Activated B cell treated with CpG ODN at 0.5 μM for 24 hours (primary cell): Measurements from ENCODE around the gene DLGAP4. TPM values are rescaled to one million over a fixed set of nuclear protein-coding genes. Genes with fewer than 3 reads are reported as not detected.

Experiments used
- ATAC-seq: fragments of 200-7000 bp; cut with Tn5 transposase; one replicate; pipeline ENCODE4 v1.10.0; 2021; ENCODE audit warnings: low read depth, mild to moderate bottlenecking, moderate library complexity
- CTCF ChIA-PET: fragments of 350-600 bp; sonication (Branson Sonifier 250); formaldehyde crosslinking; loops from one replicate; lab custom pipeline; 2021; ENCODE audit warnings: antibody characterized with exemption; lab: Charles Lee
- POLR2A ChIA-PET: fragments of 350-600 bp; sonication (Branson Sonifier 250); formaldehyde crosslinking; loops from one replicate; lab custom pipeline; 2021; ENCODE audit warnings: antibody characterized with exemption; lab: Charles Lee
- DNase-seq: peaks from one replicate; pipeline ENCODE4 v3.0.0; 2022
- H3K27ac Mint-ChIP-seq: one replicate; pipeline ENCODE4 v1.8.0; 2020; ENCODE audit warnings: mixed read lengths
- H3K27me3 Mint-ChIP-seq: one replicate; pipeline ENCODE4 v1.8.0; 2021; ENCODE audit warnings: mixed read lengths
- H3K36me3 Mint-ChIP-seq: one replicate; pipeline ENCODE4 v1.8.0; 2021; ENCODE audit warnings: low read depth, mixed read lengths
- H3K4me1 Mint-ChIP-seq: one replicate; pipeline ENCODE4 v1.8.0; 2021; ENCODE audit warnings: mixed read lengths
- H3K4me3 Mint-ChIP-seq: one replicate; pipeline ENCODE4 v1.8.0; 2020; ENCODE audit warnings: mild to moderate bottlenecking, mixed read lengths
- H3K9me3 Mint-ChIP-seq: one replicate; pipeline ENCODE4 v1.8.0; 2020; ENCODE audit warnings: mixed read lengths
- intact Hi-C: fragments of 100-400 bp; cut with micrococcal nuclease; formaldehyde crosslinking; loops from one replicate; pipeline ENCODE4 v1.15.1; 2024
- total RNA-seq: library from RNA; stranded (reverse); gene quantifications from 2 replicates; pipeline ENCODE4 v1.2.3, GENCODE V29; 2022
- TF ChIP-seq, protein P1 (sequence below): fragments of 200-600 bp; IDR thresholded peaks from one replicate; pipeline ENCODE4 v1.8.0; 2022; ENCODE audit warnings: antibody characterized with exemption, mild to moderate bottlenecking

The DLGAP4 gene
- total RNA-seq, 1 donor from 2014 or later = 38.7 TPM

DNA sequence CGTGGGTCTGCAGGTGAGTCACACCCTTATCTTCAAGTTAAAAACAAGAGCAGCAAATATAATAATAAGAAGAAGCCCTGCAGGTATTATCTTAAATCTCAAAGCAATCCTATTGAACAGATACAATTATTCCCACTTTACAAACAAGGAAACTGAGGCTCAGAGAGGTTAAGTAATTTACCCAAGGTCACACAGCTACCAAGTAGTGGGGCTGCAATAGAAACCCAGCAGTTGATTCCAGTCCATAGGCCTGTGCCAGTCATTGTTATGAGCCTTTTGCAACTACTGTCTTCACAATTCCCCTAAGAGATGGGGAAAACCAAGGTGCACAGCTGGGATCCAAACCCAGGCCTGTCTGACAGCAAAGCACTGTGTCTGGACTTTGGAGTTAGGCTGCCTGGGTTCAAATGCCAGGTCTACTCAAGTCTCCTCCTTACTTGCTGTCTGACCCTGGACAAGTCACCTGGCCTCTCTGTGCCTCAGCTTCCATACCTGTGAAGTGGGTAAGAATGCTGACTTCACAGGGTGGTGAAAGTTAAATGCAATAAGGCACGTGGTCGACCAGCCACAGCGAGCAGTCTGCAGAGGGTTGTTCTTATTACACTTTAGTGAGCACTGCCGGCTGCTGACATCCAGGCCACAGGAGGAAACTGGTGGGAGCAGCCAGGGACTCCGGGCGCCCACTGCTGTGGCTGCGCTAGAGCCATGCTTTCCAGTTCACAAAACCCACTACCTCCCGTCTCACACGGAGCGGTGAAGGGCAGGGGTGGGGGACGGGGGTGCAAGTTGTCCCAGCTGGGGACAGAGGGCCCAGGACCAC lies 241.3 kb downstream of the DLGAP4 start:
- intact Hi-C loops = no loop called here
- DNase-seq = no peak
- no peaks in the 10 kb centered on the region for H3K9me3 Mint-ChIP-seq
- no peaks in the 10 kb centered on the region for H3K27me3 Mint-ChIP-seq
- no peak for ATAC-seq
- no peaks in the 10 kb centered on the region for H3K4me1 Mint-ChIP-seq
- no peak overlapping the region for H3K27ac Mint-ChIP-seq
- H3K4me3 Mint-ChIP-seq = no peak overlapping the region
- ChIA-PET CTCF (interaction anchor here (1.4 kb wide), 1 partner anchor 58 kb away, joined by 4 read pairs; the partner anchor contains the start of gene RAB5IF), POLR2A (interaction anchor here (0.6 kb wide), 1 partner anchor 57 kb away, joined by 3 read pairs; no protein-coding TSS in a partner anchor)
- no peaks in the 10 kb centered on the region for H3K36me3 Mint-ChIP-seq
- TF ChIP-seq, protein P1, sequence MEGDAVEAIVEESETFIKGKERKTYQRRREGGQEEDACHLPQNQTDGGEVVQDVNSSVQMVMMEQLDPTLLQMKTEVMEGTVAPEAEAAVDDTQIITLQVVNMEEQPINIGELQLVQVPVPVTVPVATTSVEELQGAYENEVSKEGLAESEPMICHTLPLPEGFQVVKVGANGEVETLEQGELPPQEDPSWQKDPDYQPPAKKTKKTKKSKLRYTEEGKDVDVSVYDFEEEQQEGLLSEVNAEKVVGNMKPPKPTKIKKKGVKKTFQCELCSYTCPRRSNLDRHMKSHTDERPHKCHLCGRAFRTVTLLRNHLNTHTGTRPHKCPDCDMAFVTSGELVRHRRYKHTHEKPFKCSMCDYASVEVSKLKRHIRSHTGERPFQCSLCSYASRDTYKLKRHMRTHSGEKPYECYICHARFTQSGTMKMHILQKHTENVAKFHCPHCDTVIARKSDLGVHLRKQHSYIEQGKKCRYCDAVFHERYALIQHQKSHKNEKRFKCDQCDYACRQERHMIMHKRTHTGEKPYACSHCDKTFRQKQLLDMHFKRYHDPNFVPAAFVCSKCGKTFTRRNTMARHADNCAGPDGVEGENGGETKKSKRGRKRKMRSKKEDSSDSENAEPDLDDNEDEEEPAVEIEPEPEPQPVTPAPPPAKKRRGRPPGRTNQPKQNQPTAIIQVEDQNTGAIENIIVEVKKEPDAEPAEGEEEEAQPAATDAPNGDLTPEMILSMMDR = no peak

DNA sequence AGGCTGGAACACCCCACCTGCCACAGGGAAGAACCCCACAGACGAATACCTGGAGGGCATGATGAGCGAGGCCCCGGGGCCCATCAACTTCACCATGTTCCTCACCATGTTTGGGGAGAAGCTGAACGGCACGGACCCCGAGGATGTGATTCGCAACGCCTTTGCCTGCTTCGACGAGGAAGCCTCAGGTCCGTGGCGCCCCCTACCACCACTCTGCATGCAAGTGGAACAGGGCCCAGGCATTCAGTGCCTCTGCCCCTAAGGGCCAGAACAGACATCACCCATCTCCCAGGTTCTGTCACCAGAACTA lies 241.8 kb downstream of the DLGAP4 start:
- DNase-seq (no peak), ATAC-seq (no peak)
- H3K27me3 Mint-ChIP-seq = no peaks in the 10 kb centered on the region
- ChIA-PET POLR2A (no interaction called here), CTCF (interaction anchor here (1.4 kb wide), 1 partner anchor 57 kb away, joined by 4 read pairs; the partner anchor contains the start of gene RAB5IF)
- no peaks in the 10 kb centered on the region for H3K36me3 Mint-ChIP-seq
- no peak overlapping the region for H3K27ac Mint-ChIP-seq
- intact Hi-C loops = no loop called here
- no peaks in the 10 kb centered on the region for H3K9me3 Mint-ChIP-seq
- TF ChIP-seq, protein P1 = no peak
- H3K4me3 Mint-ChIP-seq = no peak overlapping the region
- no peaks in the 10 kb centered on the region for H3K4me1 Mint-ChIP-seq

DNA sequence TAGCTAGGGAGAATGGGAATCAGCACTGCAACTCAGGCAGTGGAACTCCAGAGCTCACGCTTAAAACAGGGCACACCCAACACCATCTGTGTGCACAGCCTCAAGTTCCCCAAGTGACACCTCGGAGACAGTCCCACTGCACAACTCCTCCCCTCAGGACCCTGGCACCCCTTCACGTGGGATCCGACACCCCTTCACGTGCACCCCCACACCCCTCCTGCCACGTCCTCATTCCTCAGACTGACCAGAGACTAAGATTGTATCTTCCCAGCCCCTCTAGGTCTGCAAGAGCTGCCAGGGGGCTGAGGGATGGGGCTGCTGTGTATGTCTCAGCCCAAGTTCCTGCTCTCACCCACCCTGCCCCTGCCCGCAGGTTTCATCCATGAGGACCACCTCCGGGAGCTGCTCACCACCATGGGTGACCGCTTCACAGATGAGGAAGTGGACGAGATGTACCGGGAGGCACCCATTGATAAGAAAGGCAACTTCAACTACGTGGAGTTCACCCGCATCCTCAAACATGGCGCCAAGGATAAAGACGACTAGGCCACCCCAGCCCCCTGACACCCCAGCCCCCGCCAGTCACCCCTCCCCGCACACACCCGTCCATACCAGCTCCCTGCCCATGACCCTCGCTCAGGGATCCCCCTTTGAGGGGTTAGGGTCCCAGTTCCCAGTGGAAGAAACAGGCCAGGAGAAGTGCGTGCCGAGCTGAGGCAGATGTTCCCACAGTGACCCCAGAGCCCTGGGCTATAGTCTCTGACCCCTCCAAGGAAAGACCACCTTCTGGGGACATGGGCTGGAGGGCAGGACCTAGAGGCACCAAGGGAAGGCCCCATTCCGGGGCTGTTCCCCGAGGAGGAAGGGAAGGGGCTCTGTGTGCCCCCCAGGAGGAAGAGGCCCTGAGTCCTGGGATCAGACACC lies 242.8 kb downstream of the DLGAP4 start:
- ATAC-seq (no peak), DNase-seq (no peak)
- no peaks in the 10 kb centered on the region for H3K4me1 Mint-ChIP-seq
- no peaks in the 10 kb centered on the region for H3K9me3 Mint-ChIP-seq
- H3K4me3 Mint-ChIP-seq = no peak overlapping the region
- H3K27ac Mint-ChIP-seq = no peak overlapping the region
- ChIA-PET POLR2A (interaction anchor here (0.5 kb wide), 1 partner anchor 39 kb away, joined by 5 read pairs; no protein-coding TSS in a partner anchor), CTCF (no interaction called here)
- H3K36me3 Mint-ChIP-seq = no peaks in the 10 kb centered on the region
- TF ChIP-seq, protein P1 = no peak
- intact Hi-C loops = no loop called here
- no peaks in the 10 kb centered on the region for H3K27me3 Mint-ChIP-seq

DNA sequence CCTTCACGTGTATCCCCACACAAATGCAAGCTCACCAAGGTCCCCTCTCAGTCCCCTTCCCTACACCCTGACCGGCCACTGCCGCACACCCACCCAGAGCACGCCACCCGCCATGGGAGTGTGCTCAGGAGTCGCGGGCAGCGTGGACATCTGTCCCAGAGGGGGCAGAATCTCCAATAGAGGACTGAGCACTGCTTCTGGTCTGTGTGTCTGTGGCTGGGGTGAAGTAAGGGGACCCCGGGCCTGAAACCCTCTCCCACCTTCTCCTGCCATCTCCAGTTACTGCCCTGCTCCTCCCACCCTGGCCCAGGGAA lies 243.4 kb downstream of the DLGAP4 start:
- H3K4me1 Mint-ChIP-seq = no peaks in the 10 kb centered on the region
- DNase-seq (no peak), ATAC-seq (no peak)
- CTCF ChIA-PET = no interaction called here
- H3K4me3 Mint-ChIP-seq = no peak overlapping the region
- no peaks in the 10 kb centered on the region for H3K9me3 Mint-ChIP-seq
- POLR2A ChIA-PET = no interaction called here
- no peaks in the 10 kb centered on the region for H3K27me3 Mint-ChIP-seq
- intact Hi-C loops = no loop called here
- TF ChIP-seq, protein P1 = no peak
- H3K27ac Mint-ChIP-seq = no peak overlapping the region
- H3K36me3 Mint-ChIP-seq = no peaks in the 10 kb centered on the region
